ENCODE measurements around the gene ITGAD.

- no peak for TF ChIP-seq POLR2A (IDR thresholded peaks at IDR 0.05; ENCODE audit: low read depth, low read length)
- no peak for TF ChIP-seq POLR2AphosphoS5 (IDR thresholded peaks at IDR 0.05; ENCODE audit: low read depth, low read length)
- no peak for TF ChIP-seq TAF1 (IDR thresholded peaks at IDR 0.05; ENCODE audit: borderline replicate concordance, low read depth, low read length)
Observed at GRCh38 chr16:31429796-31430195, 36.7 kb downstream of the ITGAD start.

All from GM12892 (cell line).